DMS53 treated with DMSO at 0.1 percent for 48 hours (cell line): ENCODE data around the gene ANP32A.

Experiments
- DNase-seq: peaks from one replicate; lab custom pipeline; 2025; ENCODE audit not compliant: unreplicated experiment; lab: John Stamatoyannopoulos, UW

The ANP32A gene

GRCh38 chr15:68821190-68821840 is 620 bp upstream of the ANP32A start:
- no peak for DNase-seq

DNA sequence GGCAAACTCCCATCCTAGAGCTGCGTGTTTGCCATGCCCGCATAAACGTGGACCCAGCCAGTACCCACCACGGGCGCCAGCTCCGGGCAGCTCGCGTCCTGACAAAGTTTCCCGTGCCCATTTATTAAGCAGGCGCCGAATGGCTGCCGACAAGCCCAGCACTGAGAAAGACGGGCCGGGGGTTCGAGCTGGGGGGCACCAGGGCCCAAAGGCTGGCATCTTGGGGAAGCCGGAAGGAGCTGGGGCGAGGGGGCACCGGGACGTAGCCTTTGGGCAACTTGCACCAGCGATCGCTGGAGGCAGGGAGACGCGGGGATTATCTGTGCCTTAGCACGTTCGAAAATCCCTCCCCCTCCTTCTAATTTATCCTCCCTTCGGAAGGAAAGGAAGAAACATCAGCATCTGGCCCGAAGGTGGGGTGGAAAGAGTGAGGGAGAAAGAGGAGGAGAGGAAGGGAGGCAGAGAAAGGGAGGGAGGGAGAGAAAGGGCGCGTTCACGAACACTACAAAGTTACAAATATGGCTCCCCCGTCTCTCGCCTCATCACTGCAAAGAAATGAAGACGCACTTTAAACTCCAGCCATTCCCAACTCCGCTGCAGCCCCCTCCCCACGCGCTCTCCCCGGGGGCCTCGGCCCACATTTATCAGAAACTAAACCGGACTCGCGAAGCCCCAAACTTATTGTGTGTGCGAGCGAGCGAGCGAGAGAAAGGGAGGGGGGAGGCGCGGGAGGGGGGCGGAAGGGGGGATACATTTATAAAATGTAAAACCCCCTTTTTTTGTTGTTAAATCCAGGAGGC is 1.0 kb downstream of the ANP32A start:
- DNase-seq = no peak

DNA sequence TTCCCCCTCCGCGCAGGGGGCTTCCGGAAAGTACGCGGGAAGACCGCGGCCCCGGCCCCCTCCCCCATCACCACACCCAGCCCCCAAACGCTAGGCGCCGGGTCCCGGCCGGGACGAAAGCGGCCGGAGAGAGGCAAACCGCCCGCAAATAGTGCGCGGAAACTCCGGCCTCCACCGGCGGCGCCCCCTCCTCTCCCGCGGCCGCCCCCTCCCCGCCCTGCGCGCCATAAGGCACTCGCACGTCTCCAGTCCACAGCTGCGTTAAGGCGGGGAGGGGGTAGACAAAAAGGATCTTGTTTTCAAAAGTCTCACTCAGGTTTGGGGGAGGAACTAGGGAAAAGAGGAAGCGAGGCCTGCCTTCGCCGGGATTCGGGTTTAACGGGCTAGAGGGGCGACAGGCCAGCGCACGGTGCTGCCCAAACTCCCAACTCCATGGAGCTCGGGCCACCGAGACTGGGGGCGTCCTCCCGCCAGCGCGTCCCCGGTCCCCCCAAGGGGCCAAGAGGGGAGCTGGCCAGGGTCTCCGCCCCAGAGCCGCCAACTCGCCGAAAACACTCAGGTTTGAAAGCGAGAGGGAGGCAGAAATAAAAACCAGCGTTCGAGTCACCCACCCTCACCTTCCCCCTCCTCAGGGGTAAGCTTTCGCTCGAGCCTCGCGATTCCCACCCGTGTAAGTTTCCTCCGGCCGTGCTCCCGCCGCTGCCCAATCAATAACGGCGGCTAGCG is 1.8 kb downstream of the ANP32A start:
- no peak for DNase-seq

- DNase-seq = no peak
These were observed 2.5 kb downstream of the ANP32A start for GRCh38 chr15:68818066-68818768.

- DNase-seq = peak; percentile 21
These were observed 3.2 kb downstream of the ANP32A start for GRCh38 chr15:68817304-68818065.

DNA sequence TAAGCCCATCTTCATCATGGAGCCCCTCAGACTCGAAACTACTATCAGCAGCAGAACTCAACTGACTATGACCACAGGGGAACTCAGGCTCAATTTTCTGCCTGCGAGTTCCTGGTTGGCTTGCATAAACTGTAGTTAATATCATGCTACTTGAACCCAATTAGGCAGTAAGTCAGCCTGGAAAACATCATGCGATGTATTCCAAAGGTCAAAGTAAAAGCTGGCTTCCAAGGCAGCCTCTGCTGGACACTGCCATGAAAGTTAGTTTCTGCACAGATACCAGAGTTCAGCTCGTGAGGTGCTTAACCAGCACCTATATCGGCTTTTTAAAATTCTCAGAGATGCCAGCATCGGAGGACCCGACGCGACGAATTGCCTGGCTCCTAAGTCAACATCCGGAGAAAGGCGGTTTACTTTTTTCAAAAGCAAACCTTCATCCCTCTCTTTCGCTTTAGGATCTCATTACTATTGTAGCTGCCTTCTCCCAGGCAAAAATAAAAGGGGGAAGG is 3.8 kb downstream of the ANP32A start:
- DNase-seq = no peak

DNA sequence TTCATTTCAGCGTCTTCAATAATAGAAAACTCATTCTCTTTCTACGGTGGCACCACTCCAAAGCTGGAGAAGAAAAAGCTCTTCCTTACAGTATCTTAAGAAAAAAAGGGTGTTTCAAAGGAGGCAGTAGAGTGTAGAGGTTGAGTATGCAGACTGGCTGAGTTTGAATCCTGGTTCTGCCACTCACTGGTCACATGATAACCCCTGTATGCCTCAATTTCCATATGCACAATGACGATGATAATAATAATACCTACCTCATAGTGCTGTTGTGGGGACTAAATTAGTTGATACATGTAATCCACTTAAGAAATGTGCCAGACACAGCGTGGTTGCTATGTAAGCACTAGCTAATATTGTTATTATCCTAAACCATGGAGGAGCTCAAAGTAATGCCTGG is 4.5 kb downstream of the ANP32A start:
- DNase-seq = no peak

- DNase-seq = no peak
These were observed 5.1 kb downstream of the ANP32A start for GRCh38 chr15:68815598-68815997.

- DNase-seq = no peak
These were observed 6.1 kb downstream of the ANP32A start for GRCh38 chr15:68814596-68814995.

DNA sequence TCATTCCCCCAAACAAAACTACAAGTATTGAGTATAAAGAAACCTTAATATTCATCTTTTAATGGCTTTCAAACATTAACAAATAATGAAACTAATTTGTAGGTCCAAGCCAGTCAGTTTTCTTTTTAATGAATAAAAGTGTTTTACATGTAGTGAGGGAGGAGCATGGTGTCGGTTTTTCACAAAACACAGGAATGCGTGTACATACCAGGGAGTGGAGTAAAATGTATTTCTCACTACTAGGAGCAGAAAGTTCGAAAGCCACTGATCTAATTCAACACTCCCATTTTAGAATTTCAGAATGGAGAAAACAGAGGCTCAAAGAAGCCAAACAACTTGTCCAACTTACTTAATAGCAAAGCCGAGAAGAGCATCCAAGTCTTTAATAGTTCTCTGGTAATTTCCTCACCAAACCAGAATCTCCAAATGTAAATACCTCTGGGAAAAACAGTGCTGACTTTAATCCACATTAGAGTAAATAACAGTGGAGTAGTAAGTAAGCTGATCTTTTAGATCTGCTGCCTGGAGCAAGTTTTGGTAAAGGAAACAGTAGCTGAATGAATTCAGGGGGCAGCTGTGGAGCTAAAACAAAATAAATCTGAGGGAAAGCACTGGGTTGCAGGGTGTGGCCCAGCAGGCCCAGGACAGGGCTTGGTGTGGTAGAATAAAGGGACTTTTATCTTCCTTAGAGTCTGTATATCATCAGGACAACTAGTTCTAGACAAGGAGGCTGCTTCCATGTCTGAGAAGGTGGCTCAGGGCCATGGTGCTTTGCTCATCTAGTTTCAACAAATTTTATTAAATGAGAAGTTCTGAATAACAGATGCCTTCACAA is 7.9 kb downstream of the ANP32A start:
- DNase-seq = no peak

DNA sequence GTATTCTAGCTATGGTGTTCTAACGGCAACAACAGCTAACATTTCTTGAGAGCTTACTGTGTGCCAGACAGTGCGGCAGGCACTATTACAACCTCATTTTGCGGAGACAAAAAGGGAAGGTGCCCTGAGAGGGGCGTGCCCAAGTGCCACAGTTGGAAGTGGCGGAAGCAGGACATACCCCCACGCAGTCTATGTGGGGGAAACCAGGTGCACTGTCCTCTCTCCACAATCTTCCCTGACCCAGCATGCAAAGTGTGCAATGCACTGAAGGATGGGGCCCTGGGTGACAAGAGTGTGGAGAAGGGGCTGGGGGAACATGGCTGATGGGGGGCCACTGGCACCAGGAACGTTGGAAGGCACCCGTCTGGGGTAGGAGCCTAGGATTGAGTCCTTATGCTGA is 8.6 kb downstream of the ANP32A start:
- DNase-seq = no peak

DNA sequence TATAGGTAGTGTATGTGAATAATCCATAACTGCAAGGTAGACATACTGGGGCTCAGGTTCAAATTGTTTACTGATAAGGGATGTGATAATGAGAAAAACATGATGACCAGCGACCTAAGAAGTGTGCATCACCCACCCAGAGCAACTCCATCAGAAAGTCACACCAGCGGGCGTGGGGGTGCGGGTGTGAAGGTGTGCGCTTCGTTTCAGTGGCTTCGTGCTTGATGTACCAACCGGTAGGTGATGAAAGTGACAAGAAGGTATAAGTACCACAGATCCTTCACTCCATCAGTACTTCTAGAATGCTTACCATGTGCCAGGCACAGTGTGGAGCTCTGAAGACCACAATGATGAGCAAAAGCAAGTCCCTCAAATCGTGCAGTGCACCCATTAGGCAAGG is 11.2 kb downstream of the ANP32A start:
- DNase-seq = no peak

DNA sequence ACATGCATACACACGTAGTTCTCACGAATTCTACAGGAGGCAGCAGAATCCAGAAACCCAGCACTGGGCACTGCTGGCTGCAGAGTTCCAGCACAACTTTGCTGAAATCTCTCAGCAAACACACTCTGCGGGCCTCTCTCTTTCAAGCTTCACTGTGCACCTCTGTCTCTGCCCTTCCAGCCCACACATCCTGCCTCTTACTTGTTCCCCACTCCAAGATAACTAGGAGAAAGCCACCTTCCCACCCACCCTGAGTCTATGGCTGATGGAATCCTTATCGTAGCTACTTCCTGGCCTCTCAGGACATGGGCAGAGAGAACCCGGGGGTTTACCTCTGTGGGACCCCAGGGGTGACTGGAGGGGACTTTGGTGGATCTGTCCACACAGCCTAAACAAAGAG is 11.9 kb downstream of the ANP32A start:
- no peak for DNase-seq

- DNase-seq = no peak
These were observed 12.6 kb downstream of the ANP32A start for GRCh38 chr15:68808091-68808490.

- no peak for DNase-seq
These were observed 13.4 kb downstream of the ANP32A start for GRCh38 chr15:68807249-68807648.

DNA sequence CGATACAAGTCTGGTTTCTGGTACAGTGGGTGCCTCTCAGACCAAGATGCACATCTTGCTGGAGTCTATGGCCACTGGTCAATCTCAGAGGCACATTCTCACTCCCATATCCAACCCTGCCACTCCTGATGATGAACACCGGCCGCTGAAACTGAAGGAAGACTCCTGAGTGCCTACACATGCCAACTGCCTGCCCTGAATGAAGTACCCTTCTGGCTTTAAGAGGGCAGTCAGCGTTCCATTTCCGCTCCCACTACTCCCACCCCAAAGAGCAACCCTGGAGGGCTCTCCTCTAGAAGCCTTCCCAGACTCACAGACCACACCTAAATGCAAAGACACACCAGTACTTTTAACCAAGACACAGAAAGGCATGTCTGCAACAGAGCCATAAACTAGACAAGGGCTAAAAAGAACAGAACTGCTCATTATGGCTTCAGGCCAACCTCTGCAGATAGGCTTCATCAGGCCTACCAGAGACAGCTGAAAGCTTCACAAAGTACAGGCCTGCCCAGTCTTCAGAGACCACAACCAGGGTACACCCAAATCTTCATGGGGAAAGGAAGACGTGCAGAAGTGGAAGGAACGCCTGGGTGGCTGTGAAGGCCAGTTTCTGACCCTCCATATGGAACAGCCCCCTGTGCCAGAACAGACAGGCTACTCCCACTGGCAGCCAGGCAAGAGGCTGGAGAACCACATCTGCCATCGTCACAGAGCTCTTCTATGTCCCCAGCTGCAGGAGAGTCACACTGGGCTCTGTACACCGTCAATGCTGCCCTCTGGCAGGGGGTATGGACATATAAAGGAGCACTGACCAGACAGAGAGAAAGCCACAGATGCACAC is 14.3 kb downstream of the ANP32A start:
- DNase-seq = no peak

- DNase-seq = no peak
These were observed 18.3 kb downstream of the ANP32A start for GRCh38 chr15:68802373-68802772.

- DNase-seq = no peak
These were observed 19.0 kb downstream of the ANP32A start for GRCh38 chr15:68801572-68802148.
